Lower leg skin (tissue), 3 donors: ENCODE measurements around the gene ZNF580.

Experiments used
- POLR2A ChIP-seq, 2 donors: fragments of 450-650 bp; IDR thresholded peaks; one replicate each; pipeline ENCODE4 v1.6.1; 2016 to 2017; ENCODE audit warnings: antibody characterized with exemption in 2 of 2, mild to moderate bottlenecking in 1 of 2, moderate library complexity in 1 of 2
- TF ChIP-seq, protein P1 (sequence below), 3 donors: fragments of 450-650 bp; IDR thresholded peaks; one replicate each; pipeline ENCODE4 v1.5.1; 2016; ENCODE audit warnings: antibody characterized with exemption in 3 of 3, mild to moderate bottlenecking in 3 of 3, moderate library complexity in 2 of 3

DNA sequence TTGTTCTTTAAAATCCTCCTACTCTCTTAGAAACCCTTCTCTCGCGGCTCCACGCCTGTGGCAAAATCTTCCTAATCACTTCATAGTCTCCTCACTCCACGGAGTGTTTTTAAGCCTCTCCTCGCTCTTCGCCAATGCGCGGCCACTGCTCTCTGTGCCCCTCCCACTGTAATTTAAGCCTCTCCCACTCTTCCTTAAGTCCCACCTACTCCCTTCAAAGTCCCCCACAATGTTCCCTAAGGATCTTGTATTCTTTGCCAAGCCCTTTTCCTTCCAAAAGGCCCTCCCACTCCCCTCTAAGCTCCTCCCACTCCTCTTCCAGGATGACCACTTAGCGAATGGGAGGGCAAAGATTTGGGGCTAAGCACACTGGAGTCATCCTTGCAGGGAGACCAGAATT, 42.8 kb upstream of the ZNF580 start:
- TF ChIP-seq, protein P1, sequence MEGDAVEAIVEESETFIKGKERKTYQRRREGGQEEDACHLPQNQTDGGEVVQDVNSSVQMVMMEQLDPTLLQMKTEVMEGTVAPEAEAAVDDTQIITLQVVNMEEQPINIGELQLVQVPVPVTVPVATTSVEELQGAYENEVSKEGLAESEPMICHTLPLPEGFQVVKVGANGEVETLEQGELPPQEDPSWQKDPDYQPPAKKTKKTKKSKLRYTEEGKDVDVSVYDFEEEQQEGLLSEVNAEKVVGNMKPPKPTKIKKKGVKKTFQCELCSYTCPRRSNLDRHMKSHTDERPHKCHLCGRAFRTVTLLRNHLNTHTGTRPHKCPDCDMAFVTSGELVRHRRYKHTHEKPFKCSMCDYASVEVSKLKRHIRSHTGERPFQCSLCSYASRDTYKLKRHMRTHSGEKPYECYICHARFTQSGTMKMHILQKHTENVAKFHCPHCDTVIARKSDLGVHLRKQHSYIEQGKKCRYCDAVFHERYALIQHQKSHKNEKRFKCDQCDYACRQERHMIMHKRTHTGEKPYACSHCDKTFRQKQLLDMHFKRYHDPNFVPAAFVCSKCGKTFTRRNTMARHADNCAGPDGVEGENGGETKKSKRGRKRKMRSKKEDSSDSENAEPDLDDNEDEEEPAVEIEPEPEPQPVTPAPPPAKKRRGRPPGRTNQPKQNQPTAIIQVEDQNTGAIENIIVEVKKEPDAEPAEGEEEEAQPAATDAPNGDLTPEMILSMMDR (IDR thresholded peaks at IDR 0.05): no peak
- TF ChIP-seq POLR2A (IDR thresholded peaks at IDR 0.05): no peak
